GM12891 (cell line): ENCODE data around the gene NMT1.
"Not testable (repeated sequence)": the region's sequence is repeated elsewhere in the genome, so short reads cannot be mapped to it uniquely, and the experiment has no call there.

Source experiments
- DNase-seq: peaks from one replicate; pipeline ENCODE4 v3.0.0; 2011; ENCODE audit warnings: low spot score; ENCODE audit not compliant: insufficient read length
- FAIRE-seq: peaks from 2 replicates; lab custom pipeline; 2011; peaks lifted over from hg19 to GRCh38; lab: Jason Lieb, UNC
- PAX5 ChIP-seq: IDR thresholded peaks from 2 replicates; pipeline ENCODE4 v1.6.1; 2011; ENCODE audit warnings: low read length, moderate library complexity, mild to moderate bottlenecking; ENCODE audit not compliant: insufficient read depth, severe bottlenecking
- POLR2A ChIP-seq: IDR thresholded peaks from 2 replicates; pipeline ENCODE4 v1.6.1; 2011; ENCODE audit warnings: low read depth, low read length, control low read depth
- POLR2AphosphoS5 ChIP-seq: IDR thresholded peaks from 2 replicates; pipeline ENCODE4 v1.6.1; 2011; ENCODE audit warnings: low read depth, low read length, control low read depth
- POU2F2 ChIP-seq: IDR thresholded peaks from 2 replicates; pipeline ENCODE4 v1.6.1; 2011; ENCODE audit warnings: low read depth, mild to moderate bottlenecking, control low read depth, low read length, moderate library complexity
- SPI1 ChIP-seq: IDR thresholded peaks from 2 replicates; pipeline ENCODE4 v1.6.1; 2011; ENCODE audit warnings: low read depth, low read length, control low read depth
- TAF1 ChIP-seq: IDR thresholded peaks from 2 replicates; pipeline ENCODE4 v1.6.1; 2011; ENCODE audit warnings: low read depth, low read length, control low read depth

NMT1 gene

GRCh38 chr17:45038728-45039634, 22.1 kb upstream of the NMT1 start:
- no peak for TF ChIP-seq TAF1
- TF ChIP-seq POLR2A = no peak
- no peak for TF ChIP-seq POLR2AphosphoS5
- TF ChIP-seq SPI1 = no peak
- TF ChIP-seq POU2F2 = no peak
- TF ChIP-seq PAX5 = no peak

GRCh38 chr17:45040459-45040858, 20.7 kb upstream of the NMT1 start:
- no peak for DNase-seq
- TF ChIP-seq POLR2AphosphoS5 (no peak), POU2F2 (no peak), POLR2A (no peak), SPI1 (no peak), PAX5 (no peak), TAF1 (no peak)
- FAIRE-seq = no peak

More at GRCh38 chr17:45038728-45039634, 22.1 kb upstream of the NMT1 start:
- no peak for FAIRE-seq
- no peak for DNase-seq

GRCh38 chr17:45042346-45043120, 18.6 kb upstream of the NMT1 start:
- TF ChIP-seq POLR2AphosphoS5 (no peak), PAX5 (no peak), SPI1 (no peak), POU2F2 (no peak), TAF1 (no peak), POLR2A (no peak)
- no peak for FAIRE-seq
- peak; percentile 13 for DNase-seq

- FAIRE-seq = no peak
- no peak for DNase-seq
- no peak for TF ChIP-seq POLR2A
- no peak for TF ChIP-seq POU2F2
- no peak for TF ChIP-seq PAX5
- TF ChIP-seq TAF1 = no peak
- TF ChIP-seq POLR2AphosphoS5 = no peak
- no peak for TF ChIP-seq SPI1
These were observed 17.1 kb upstream of the NMT1 start for GRCh38 chr17:45043813-45044540.

- no peak for FAIRE-seq
These were observed 14.5 kb upstream of the NMT1 start for GRCh38 chr17:45046537-45047125.

GRCh38 chr17:45048795-45049563, 12.1 kb upstream of the NMT1 start:
- DNase-seq (no peak), FAIRE-seq (no peak)
- TF ChIP-seq TAF1 (no peak), SPI1 (no peak), POLR2AphosphoS5 (no peak), POU2F2 (no peak), POLR2A (no peak), PAX5 (no peak)

More at GRCh38 chr17:45046537-45047125, 14.5 kb upstream of the NMT1 start:
- no peak for DNase-seq
- TF ChIP-seq POLR2AphosphoS5 (no peak), TAF1 (no peak), POLR2A (no peak), PAX5 (no peak), POU2F2 (no peak), SPI1 (no peak)

- TF ChIP-seq POU2F2 = peak; percentile 31; the same call in 1 of the 2 replicates
- 0 out of 2 replicates have a peak, but pooled peaks have one; percentile 6 for TF ChIP-seq TAF1
- TF ChIP-seq PAX5 = no peak
- no peak for DNase-seq
- FAIRE-seq = peak; percentile 69
These were observed 10.5 kb upstream of the NMT1 start for GRCh38 chr17:45050481-45051059.

- TF ChIP-seq POLR2AphosphoS5 (peak; percentile 58; the same call in 1 of the 2 replicates), SPI1 (no peak), TAF1 (no peak), POU2F2 (no peak), PAX5 (no peak), POLR2A (peak; percentile 69; the same call in 1 of the 2 replicates)
- FAIRE-seq = peak; percentile 87
These were observed 9.9 kb upstream of the NMT1 start, which contains the start of gene DCAKD for GRCh38 chr17:45051060-45051719. Gene DCAKD (minus strand): TSS chr17:45051632. CDS start chr17:45034885, 16,747 bp downstream.

GRCh38 chr17:45051720-45052051, 9.4 kb upstream of the NMT1 start:
- DNase-seq, FAIRE-seq: not testable (repeated sequence)

More at GRCh38 chr17:45051060-45051719, 9.9 kb upstream of the NMT1 start, which contains the start of gene DCAKD:
- peak; percentile 94 for DNase-seq
